ENCODE data around the gene LIPK.

The LIPK gene

DNA sequence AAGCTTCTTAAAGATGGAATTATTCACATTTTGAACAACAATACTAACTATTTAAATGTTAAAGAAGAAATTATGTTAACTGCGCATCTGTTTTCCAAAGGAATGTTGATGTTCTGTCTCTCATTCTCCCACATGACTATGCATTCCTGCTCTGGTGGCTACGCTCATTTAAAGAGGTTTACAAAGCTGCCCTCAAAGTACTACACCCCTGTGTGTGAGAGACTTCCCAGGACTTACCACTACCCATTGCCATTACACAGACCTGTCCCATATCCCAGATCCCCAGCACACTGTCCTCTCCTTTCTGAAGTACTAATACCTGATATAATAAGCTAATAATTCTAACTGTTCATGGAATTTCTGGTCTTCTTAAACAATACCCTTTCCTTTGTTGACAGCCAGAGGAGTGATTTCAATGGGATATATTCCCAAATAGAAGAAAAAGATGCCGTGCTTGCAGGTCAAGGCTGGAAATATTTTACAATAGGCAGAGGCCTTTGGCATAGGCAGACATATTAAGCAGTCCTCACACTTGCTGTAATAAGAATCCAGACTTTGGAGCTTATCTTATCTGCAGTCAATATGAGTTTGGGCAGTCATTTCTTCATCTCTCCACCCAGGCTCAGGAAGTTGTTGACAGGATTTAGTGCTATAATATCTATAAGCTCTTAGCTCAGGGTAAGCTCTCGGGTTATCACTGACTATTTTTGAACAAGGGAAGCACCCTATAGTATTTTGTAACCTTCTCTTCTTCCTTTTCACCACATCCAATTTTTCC is 29.6 kb upstream of the LIPK start:
- H3K36me3 ChIP-seq (replicated peaks): no peaks in the 10 kb centered on the region
- H3K27ac ChIP-seq: no peak overlapping the region
- H3K4me3 ChIP-seq (ENCODE audit: low read depth, low read length): no peak overlapping the region
- no peak for DNase-seq
- TF ChIP-seq, protein P1, sequence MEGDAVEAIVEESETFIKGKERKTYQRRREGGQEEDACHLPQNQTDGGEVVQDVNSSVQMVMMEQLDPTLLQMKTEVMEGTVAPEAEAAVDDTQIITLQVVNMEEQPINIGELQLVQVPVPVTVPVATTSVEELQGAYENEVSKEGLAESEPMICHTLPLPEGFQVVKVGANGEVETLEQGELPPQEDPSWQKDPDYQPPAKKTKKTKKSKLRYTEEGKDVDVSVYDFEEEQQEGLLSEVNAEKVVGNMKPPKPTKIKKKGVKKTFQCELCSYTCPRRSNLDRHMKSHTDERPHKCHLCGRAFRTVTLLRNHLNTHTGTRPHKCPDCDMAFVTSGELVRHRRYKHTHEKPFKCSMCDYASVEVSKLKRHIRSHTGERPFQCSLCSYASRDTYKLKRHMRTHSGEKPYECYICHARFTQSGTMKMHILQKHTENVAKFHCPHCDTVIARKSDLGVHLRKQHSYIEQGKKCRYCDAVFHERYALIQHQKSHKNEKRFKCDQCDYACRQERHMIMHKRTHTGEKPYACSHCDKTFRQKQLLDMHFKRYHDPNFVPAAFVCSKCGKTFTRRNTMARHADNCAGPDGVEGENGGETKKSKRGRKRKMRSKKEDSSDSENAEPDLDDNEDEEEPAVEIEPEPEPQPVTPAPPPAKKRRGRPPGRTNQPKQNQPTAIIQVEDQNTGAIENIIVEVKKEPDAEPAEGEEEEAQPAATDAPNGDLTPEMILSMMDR (IDR thresholded peaks at IDR 0.05; ENCODE audit: low read depth, low read length, missing control alignments): no peak
- H3K27me3 ChIP-seq (replicated peaks): no peaks in the 10 kb centered on the region
- in situ Hi-C loops (cut with HindIII; ENCODE audit: low pct_ligation_motif_present, low sequenced_read_pairs): loop anchor here (25.0 kb wide), 1 partner anchor 136 kb away; the partner anchor contains the start of gene LIPM

DNA sequence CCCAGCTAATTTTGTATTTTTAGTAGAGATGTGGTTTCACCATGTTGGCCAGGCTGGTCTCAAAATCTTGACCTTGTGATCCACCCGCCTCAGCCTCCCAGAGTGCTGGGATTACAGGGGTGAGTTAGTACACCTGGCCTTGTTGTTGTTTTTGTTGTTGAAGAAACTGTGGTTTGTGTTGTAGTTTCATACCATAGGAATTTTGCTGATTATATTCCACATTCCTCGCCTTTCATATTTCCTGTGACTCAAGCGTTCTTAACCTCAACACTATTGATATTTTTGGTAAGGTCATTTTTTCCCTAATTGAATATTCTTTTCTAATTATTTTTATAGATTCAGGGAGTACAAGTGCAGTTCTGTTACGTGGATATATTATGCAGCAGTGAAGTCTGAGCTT is 25.1 kb upstream of the LIPK start:
- Histone ChIP-seq H3K4me3 (ENCODE audit: low read depth, low read length) (no peak overlapping the region), H3K36me3 (replicated peaks) (no peaks in the 10 kb centered on the region), H3K27me3 (replicated peaks) (no peaks in the 10 kb centered on the region), H3K27ac (no peak overlapping the region)
- no peak for DNase-seq
- in situ Hi-C loops (cut with HindIII; ENCODE audit: low pct_ligation_motif_present, low sequenced_read_pairs): loop anchor here (25.0 kb wide), 1 partner anchor 131 kb away; the partner anchor contains the start of gene LIPM
- TF ChIP-seq, protein P1 (IDR thresholded peaks at IDR 0.05; ENCODE audit: low read depth, low read length, missing control alignments): no peak

DNA sequence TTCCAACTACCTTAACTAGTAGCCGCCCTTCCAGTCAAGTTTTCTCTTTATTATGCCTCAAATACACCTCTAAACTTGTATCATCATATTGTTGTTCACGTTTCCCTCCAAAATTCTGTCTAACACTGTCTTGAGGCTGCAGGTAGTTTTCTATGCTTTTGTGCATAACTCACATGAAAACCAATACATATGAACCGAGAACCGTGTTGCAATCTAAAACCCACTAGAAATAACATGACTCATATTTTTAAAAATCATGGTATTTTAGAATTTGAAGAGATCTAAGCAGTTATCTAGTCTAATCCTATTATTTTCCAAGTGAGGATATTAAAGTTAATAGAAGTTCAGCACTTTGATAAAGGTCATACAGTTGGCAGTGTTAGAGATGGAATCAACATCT is 23.6 kb upstream of the LIPK start:
- in situ Hi-C loops (cut with HindIII; ENCODE audit: low pct_ligation_motif_present, low sequenced_read_pairs): loop anchor here (25.0 kb wide), 1 partner anchor 130 kb away; the partner anchor contains the start of gene LIPM

DNA sequence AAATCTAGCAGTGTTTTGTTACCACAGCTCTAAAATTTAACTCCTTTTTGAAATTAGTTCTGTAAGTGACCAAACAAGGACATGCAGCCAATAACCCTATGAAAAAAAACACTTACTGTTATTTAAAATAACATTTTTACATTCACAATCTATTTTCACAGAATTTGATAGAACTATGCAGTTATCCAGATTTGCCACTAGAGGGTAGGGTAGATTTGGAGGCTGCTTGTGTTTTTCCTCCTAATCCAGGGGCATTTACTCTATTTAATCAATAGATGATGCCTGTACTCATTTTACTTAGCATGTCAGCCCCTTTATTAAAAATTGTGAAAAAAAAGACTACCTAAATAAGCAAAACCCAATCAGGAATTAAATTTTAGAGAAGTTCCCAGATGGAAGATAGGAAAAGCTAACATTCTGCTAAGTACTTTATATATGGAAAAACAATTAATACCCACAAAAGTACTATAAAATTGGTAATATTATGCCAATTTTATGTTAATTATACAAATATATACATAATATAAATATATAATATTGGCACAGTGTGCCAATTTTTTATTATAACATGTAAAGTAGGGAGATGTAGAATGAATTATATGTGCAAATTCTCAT is 18.1 kb upstream of the LIPK start:
- Histone ChIP-seq H3K36me3 (replicated peaks) (no peaks in the 10 kb centered on the region), H3K27me3 (replicated peaks) (no peaks in the 10 kb centered on the region), H3K27ac (no peak overlapping the region), H3K4me3 (ENCODE audit: low read depth, low read length) (no peak overlapping the region)
- TF ChIP-seq, protein P1 (IDR thresholded peaks at IDR 0.05; ENCODE audit: low read depth, low read length, missing control alignments): peak; percentile 69
- DNase-seq: no peak
- in situ Hi-C loops (cut with HindIII; ENCODE audit: low pct_ligation_motif_present, low sequenced_read_pairs): loop anchor here (25.0 kb wide), 1 partner anchor 124 kb away; the partner anchor contains the start of gene LIPM

More for the DNA sequence above, 23.6 kb upstream of the LIPK start:
- Histone ChIP-seq H3K4me3 (ENCODE audit: low read depth, low read length) (no peak overlapping the region), H3K27me3 (replicated peaks) (no peaks in the 10 kb centered on the region), H3K36me3 (replicated peaks) (no peaks in the 10 kb centered on the region), H3K27ac (no peak overlapping the region)
- TF ChIP-seq, protein P1 (IDR thresholded peaks at IDR 0.05; ENCODE audit: low read depth, low read length, missing control alignments): no peak
- DNase-seq: no peak

DNA sequence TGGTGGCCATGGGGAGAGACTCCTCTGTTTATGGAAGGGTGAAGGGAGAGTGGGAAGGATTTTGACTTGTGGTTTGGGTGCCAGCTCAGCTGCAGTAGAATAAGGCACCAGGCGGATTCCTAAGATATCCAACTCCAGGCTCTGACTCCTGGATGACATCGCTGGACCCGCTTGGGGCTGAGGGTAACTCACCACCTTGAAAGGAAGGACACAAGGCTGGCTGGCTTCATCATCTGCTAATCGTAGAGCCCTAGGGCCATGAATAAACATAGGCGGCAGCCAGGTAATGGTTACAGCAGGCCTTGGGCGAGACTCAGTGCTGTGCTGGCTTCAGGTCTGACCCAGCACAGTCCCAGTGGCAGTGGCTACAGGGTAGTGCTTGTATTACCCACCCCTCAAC is 16.7 kb upstream of the LIPK start:
- Histone ChIP-seq H3K4me3 (ENCODE audit: low read depth, low read length) (no peak overlapping the region), H3K27me3 (replicated peaks) (no peaks in the 10 kb centered on the region), H3K27ac (no peak overlapping the region), H3K36me3 (replicated peaks) (no peaks in the 10 kb centered on the region)
- in situ Hi-C loops (cut with HindIII; ENCODE audit: low pct_ligation_motif_present, low sequenced_read_pairs): loop anchor here (25.0 kb wide), 1 partner anchor 123 kb away; the partner anchor contains the start of gene LIPM
- DNase-seq: no peak
- TF ChIP-seq, protein P1 (IDR thresholded peaks at IDR 0.05; ENCODE audit: low read depth, low read length, missing control alignments): no peak

Data from brain microvascular endothelial cell (primary cell).